VCaP (cell line): Measurements from ENCODE around the gene MAN2A1.

Source experiments
- H3K27ac ChIP-seq: fragments of 450-650 bp; 2 replicates; pipeline ENCODE4 v1.5.1; 2017
- CTCF ChIP-seq: fragments of 450-650 bp; conservative IDR thresholded peaks from 2 replicates; pipeline ENCODE4 v1.5.1; 2017; ENCODE audit warnings: mild to moderate bottlenecking, moderate library complexity

Gene MAN2A1

GRCh38 chr5:109700516-109701153, 10.9 kb downstream of the MAN2A1 start:
- no peak overlapping the region for H3K27ac ChIP-seq

GRCh38 chr5:109701252-109701651, 11.5 kb downstream of the MAN2A1 start:
- no peak for TF ChIP-seq CTCF
- H3K27ac ChIP-seq = no peak overlapping the region

More at GRCh38 chr5:109700516-109701153, 10.9 kb downstream of the MAN2A1 start:
- no peak for TF ChIP-seq CTCF

GRCh38 chr5:109701792-109702191, 12.1 kb downstream of the MAN2A1 start:
- no peak for TF ChIP-seq CTCF

GRCh38 chr5:109703166-109703565, 13.4 kb downstream of the MAN2A1 start:
- TF ChIP-seq CTCF = no peak
- no peak overlapping the region for H3K27ac ChIP-seq

More at GRCh38 chr5:109701792-109702191, 12.1 kb downstream of the MAN2A1 start:
- no peak overlapping the region for H3K27ac ChIP-seq

GRCh38 chr5:109703829-109704228, 14.1 kb downstream of the MAN2A1 start:
- TF ChIP-seq CTCF = no peak
- no peak overlapping the region for H3K27ac ChIP-seq

- no peak for TF ChIP-seq CTCF
- no peak overlapping the region for H3K27ac ChIP-seq
Measured at GRCh38 chr5:109704282-109704952, 14.7 kb downstream of the MAN2A1 start.

- H3K27ac ChIP-seq = no peak overlapping the region
- no peak for TF ChIP-seq CTCF
Measured at GRCh38 chr5:109705596-109705995, 15.9 kb downstream of the MAN2A1 start.
